HEK293 (cell line): ENCODE data around the gene ACSL3.
A peak's percentile ranks its signal among the peaks of the same experiment; 100 is the strongest.

Experiments used
- CTCF ChIA-PET: fragments of 350-600 bp; formaldehyde crosslinking; extraction: SDS; loops from one replicate; lab custom pipeline; 2021; ENCODE audit warnings: antibody characterized with exemption; lab: Yijun Ruan, JAX
- POLR2A ChIA-PET: fragments of 300-600 bp; formaldehyde crosslinking; extraction: SDS; loops from one replicate; lab custom pipeline; 2020; ENCODE audit warnings: antibody characterized with exemption, inconsistent platforms; lab: Yijun Ruan, JAX
- H3K27ac ChIP-seq: fragments of 200-500 bp; sonication (Bioruptor generic); 2 replicates; pipeline ENCODE4 v1.5.1; 2014; ENCODE audit warnings: low read depth, low read length, control low read depth, inconsistent platforms; ENCODE audit errors: extremely low read depth
- H3K36me3 ChIP-seq, 2 experiments: fragments of 200-500 bp in 1 of 2; sonication (Bioruptor generic) in 1 of 2; 1 replicate in 1 of 2; 2 replicates in 1 of 2; pipeline ENCODE4 v1.5.1; 2014 to 2017; ENCODE audit warnings: inconsistent platforms in 2 of 2, low read length in 2 of 2; ENCODE audit not compliant: control insufficient read depth in 2 of 2, insufficient read depth in 1 of 2
- H3K4me1 ChIP-seq: fragments of 200-500 bp; sonication (Bioruptor generic); 2 replicates; pipeline ENCODE4 v1.5.1; 2014; ENCODE audit warnings: mild to moderate bottlenecking, low read length, inconsistent platforms; ENCODE audit not compliant: control insufficient read depth, insufficient read depth
- H3K4me3 ChIP-seq: 2 replicates; pipeline ENCODE4 v1.5.1; 2011; ENCODE audit warnings: low read depth, mild to moderate bottlenecking, control low read depth, low read length, moderate library complexity
- H3K9me3 ChIP-seq: fragments of 200-500 bp; sonication (Bioruptor generic); 2 replicates; pipeline ENCODE4 v1.5.1; 2014; ENCODE audit warnings: low read depth, low read length, inconsistent platforms; ENCODE audit not compliant: control insufficient read depth, insufficient read depth
- KLF16 ChIP-seq: fragments of 450-650 bp; formaldehyde crosslinking; IDR thresholded peaks from 2 replicates; pipeline ENCODE4 v1.5.1; 2017; ENCODE audit warnings: missing biosample characterization, missing genetic modification characterization
- PRDM1 ChIP-seq: fragments of 450-650 bp; formaldehyde crosslinking; IDR thresholded peaks from 2 replicates; pipeline ENCODE4; 2016; ENCODE audit warnings: missing biosample characterization, missing genetic modification characterization
- TCF7L2 ChIP-seq: IDR thresholded peaks from 2 replicates; pipeline ENCODE4 v1.6.1; 2011; ENCODE audit warnings: low read depth, mild to moderate bottlenecking, inconsistent platforms, low read length, moderate library complexity, borderline replicate concordance
- ZBTB8A ChIP-seq: fragments of 450-650 bp; formaldehyde crosslinking; IDR thresholded peaks from 2 replicates; pipeline ENCODE4 v1.5.1; 2016; ENCODE audit warnings: missing biosample characterization, missing genetic modification characterization
- ZFHX2 ChIP-seq: fragments of 450-650 bp; formaldehyde crosslinking; conservative IDR thresholded peaks from 2 replicates; pipeline ENCODE4 v1.5.1; 2016; ENCODE audit warnings: missing biosample characterization, missing genetic modification characterization
- ZNF157 ChIP-seq: fragments of 450-650 bp; formaldehyde crosslinking; IDR thresholded peaks from 2 replicates; pipeline ENCODE4 v1.5.1; 2016; ENCODE audit warnings: missing biosample characterization, missing genetic modification characterization
- ZNF169 ChIP-seq: fragments of 450-650 bp; formaldehyde crosslinking; IDR thresholded peaks from 2 replicates; pipeline ENCODE4 v1.5.1; 2016; ENCODE audit warnings: missing biosample characterization, missing genetic modification characterization
- ZNF174 ChIP-seq: fragments of 450-650 bp; formaldehyde crosslinking; IDR thresholded peaks from 2 replicates; pipeline ENCODE4 v1.5.0; 2017; ENCODE audit warnings: missing biosample characterization, mild to moderate bottlenecking, missing genetic modification characterization
- ZNF221 ChIP-seq: fragments of 450-650 bp; formaldehyde crosslinking; IDR thresholded peaks from 2 replicates; pipeline ENCODE4 v1.5.1; 2017; ENCODE audit warnings: missing biosample characterization, missing genetic modification characterization, borderline replicate concordance
- ZNF239 ChIP-seq: fragments of 450-650 bp; formaldehyde crosslinking; IDR thresholded peaks from 2 replicates; pipeline ENCODE4 v1.5.1; 2016; ENCODE audit warnings: missing biosample characterization, missing genetic modification characterization
- ZNF292 ChIP-seq: fragments of 450-650 bp; formaldehyde crosslinking; IDR thresholded peaks from 2 replicates; pipeline ENCODE4 v1.5.1; 2016; ENCODE audit warnings: low read depth, missing biosample characterization, missing genetic modification characterization, borderline replicate concordance
- ZNF311 ChIP-seq: fragments of 450-650 bp; formaldehyde crosslinking; IDR thresholded peaks from 2 replicates; pipeline ENCODE4 v1.5.1; 2017; ENCODE audit warnings: missing biosample characterization, missing genetic modification characterization, borderline replicate concordance
- ZNF366 ChIP-seq: fragments of 450-650 bp; formaldehyde crosslinking; conservative IDR thresholded peaks from 2 replicates; pipeline ENCODE4 v1.5.1; 2016; ENCODE audit warnings: missing biosample characterization, missing genetic modification characterization
- ZNF449 ChIP-seq: fragments of 450-650 bp; formaldehyde crosslinking; IDR thresholded peaks from 2 replicates; pipeline ENCODE4 v1.5.1; 2017; ENCODE audit warnings: missing biosample characterization, mild to moderate bottlenecking, missing genetic modification characterization, moderate library complexity
- ZNF560 ChIP-seq: fragments of 450-650 bp; formaldehyde crosslinking; IDR thresholded peaks from 2 replicates; pipeline ENCODE4 v1.5.1; 2017; ENCODE audit warnings: missing biosample characterization, missing genetic modification characterization, borderline replicate concordance
- ZNF571 ChIP-seq: fragments of 450-650 bp; formaldehyde crosslinking; IDR thresholded peaks from 2 replicates; pipeline ENCODE4 v1.5.0; 2017; ENCODE audit warnings: missing biosample characterization, missing genetic modification characterization
- ZNF621 ChIP-seq: fragments of 450-650 bp; formaldehyde crosslinking; IDR thresholded peaks from 2 replicates; pipeline ENCODE4 v1.5.1; 2017; ENCODE audit warnings: missing biosample characterization, missing genetic modification characterization
- ZNF677 ChIP-seq: fragments of 450-650 bp; IDR thresholded peaks from 2 replicates; pipeline ENCODE4 v1.5.0; 2018; ENCODE audit warnings: missing biosample characterization, mild to moderate bottlenecking, missing genetic modification characterization, moderate library complexity
- ZSCAN30 ChIP-seq: fragments of 450-650 bp; IDR thresholded peaks from 2 replicates; pipeline ENCODE4 v1.5.1; 2018; ENCODE audit warnings: missing biosample characterization, mild to moderate bottlenecking, missing genetic modification characterization, moderate library complexity
- TF ChIP-seq, protein P1 (sequence below): fragments of 450-650 bp; formaldehyde crosslinking; IDR thresholded peaks from 2 replicates; pipeline ENCODE4 v1.5.1; 2016; ENCODE audit warnings: missing biosample characterization, missing genetic modification characterization

Gene ACSL3

DNA sequence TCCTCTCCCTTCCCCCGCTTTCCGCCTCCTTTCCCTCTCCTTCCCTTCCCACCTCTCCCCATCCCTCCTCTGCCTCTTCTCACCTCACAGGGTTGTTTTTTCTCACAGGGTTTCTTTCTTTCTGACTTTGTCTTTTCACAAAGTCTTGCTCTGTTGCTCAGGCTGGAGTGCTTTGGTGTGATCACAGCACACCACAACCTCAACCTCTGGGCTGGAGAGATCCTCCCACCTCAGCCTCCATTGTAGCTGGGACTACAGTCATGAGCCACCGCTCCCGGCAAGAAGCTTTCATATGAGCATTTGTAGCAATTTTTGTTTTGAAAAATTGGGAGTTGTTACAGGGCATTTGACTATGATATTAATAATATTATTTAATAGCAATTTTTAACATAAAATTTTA is 32.9 kb downstream of the ACSL3 start:
- H3K4me1 ChIP-seq, result peaks cover 16% of the 10 kb centered on the region
- ChIA-PET POLR2A (no interaction called here), CTCF (interaction anchor here (1.3 to 1.6 kb wide), 2 partner anchors 10 to 27 kb away, joined by 4 to 5 read pairs; no protein-coding TSS in a partner anchor)
- H3K9me3 ChIP-seq, result no peaks in the 10 kb centered on the region
- no peak overlapping the region for H3K4me3 ChIP-seq
- TF ChIP-seq PRDM1 (tag by site-specific recombination) (0 out of 2 replicates have a peak, but pooled peaks have one; percentile 62), ZSCAN30 (no peak)
- TF ChIP-seq, all 188 proteins: peak for 1
- no peak overlapping the region for H3K27ac ChIP-seq
- peaks cover 0 to 4% of the 10 kb centered on the region in 2 experiments; a peak in 1 of 3 replicates for H3K36me3 ChIP-seq

DNA sequence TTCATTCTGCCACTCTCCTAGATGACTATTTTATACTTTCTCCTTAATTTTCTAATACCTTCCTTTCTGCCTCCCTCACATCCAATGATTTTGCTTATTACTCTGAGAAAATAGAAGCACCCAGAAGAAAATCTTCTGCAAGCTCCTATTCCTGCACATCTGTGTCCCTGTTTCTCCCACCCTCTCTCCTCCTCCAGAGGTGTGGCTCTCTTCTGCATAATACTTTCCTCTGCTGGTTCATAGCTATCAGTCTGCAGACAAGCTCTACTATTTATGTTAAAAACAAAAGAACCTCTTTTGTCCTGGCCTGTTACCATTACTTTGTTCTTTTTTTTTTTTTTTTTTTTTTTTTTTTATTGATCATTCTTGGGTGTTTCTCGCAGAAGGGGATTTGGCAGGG is 34.3 kb downstream of the ACSL3 start:
- peaks cover 18% of the 10 kb centered on the region for H3K4me1 ChIP-seq
- CTCF ChIA-PET, result interaction anchor here (1.6 kb wide), 1 partner anchor 8 kb away, joined by 5 read pairs; no protein-coding TSS in a partner anchor
- TF ChIP-seq TCF7L2 (no peak), ZNF221 (tag by site-specific recombination) (no peak), ZNF449 (tag by site-specific recombination) (no peak), ZNF366 (tag by site-specific recombination) (no peak), ZNF621 (tag by site-specific recombination) (no peak), ZNF157 (tag by site-specific recombination) (no peak), ZBTB8A (no peak), ZNF174 (no peak), KLF16 (no peak), ZNF239 (tag by site-specific recombination) (no peak), ZNF169 (tag by site-specific recombination) (no peak), ZNF571 (tag by site-specific recombination) (no peak), ZNF677 (tag by site-specific recombination) (no peak), ZNF292 (no peak), ZNF560 (no peak), ZNF311 (tag by site-specific recombination) (no peak), ZFHX2 (no peak)
- TF ChIP-seq, protein P1, sequence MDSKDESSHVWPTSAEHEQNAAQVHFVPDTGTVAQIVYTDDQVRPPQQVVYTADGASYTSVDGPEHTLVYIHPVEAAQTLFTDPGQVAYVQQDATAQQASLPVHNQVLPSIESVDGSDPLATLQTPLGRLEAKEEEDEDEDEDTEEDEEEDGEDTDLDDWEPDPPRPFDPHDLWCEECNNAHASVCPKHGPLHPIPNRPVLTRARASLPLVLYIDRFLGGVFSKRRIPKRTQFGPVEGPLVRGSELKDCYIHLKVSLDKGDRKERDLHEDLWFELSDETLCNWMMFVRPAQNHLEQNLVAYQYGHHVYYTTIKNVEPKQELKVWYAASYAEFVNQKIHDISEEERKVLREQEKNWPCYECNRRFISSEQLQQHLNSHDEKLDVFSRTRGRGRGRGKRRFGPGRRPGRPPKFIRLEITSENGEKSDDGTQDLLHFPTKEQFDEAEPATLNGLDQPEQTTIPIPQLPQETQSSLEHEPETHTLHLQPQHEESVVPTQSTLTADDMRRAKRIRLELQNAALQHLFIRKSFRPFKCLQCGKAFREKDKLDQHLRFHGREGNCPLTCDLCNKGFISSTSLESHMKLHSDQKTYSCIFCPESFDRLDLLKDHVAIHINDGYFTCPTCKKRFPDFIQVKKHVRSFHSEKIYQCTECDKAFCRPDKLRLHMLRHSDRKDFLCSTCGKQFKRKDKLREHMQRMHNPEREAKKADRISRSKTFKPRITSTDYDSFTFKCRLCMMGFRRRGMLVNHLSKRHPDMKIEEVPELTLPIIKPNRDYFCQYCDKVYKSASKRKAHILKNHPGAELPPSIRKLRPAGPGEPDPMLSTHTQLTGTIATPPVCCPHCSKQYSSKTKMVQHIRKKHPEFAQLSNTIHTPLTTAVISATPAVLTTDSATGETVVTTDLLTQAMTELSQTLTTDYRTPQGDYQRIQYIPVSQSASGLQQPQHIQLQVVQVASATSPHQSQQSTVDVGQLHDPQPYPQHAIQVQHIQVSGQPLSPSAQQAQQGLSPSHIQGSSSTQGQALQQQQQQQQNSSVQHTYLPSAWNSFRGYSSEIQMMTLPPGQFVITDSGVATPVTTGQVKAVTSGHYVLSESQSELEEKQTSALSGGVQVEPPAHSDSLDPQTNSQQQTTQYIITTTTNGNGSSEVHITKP, result no peak
- TF ChIP-seq, all 188 proteins: peak for 0
- no peak overlapping the region for H3K4me3 ChIP-seq
- POLR2A ChIA-PET, result no interaction called here
- H3K9me3 ChIP-seq, result no peaks in the 10 kb centered on the region
- no peak overlapping the region for H3K27ac ChIP-seq
- H3K36me3 ChIP-seq, result peaks cover 0 to 4% of the 10 kb centered on the region in 2 experiments; a peak in 1 of 3 replicates
